ENCODE measurements around the gene GBP3. TPM values are rescaled to one million over a fixed set of nuclear protein-coding genes. Genes with fewer than 3 reads are reported as not detected.
"Not testable (repeated sequence)": the region's sequence is repeated elsewhere in the genome, so short reads cannot be mapped to it uniquely, and the experiment has no call there.

The GBP3 gene
- total and polyA plus RNA-seq, 4 donors = 9.5 to 47.8 (median 23.0) TPM

DNA sequence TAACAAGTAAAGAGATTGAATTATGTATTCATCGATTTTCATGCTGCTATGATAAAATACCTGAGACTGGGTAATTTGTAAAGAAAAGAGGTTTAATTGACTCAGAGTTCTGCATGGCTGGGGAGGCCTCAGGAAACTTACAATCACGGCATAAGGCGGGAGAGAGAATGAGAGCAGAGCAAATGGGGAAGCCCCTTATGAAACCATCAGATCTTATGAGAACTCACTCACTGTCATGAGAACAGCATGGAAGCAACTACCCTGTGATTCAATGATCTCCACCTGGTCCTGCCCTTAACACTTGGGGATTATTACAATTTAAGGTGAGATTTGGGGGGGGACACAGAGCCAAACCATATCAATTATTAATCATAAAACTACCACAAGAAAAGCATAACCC is 3.3 kb upstream of the GBP3 start:
- H3K36me3 ChIP-seq (ENCODE audit: control insufficient read depth in 1 of 2, insufficient read depth in 2 of 2, low read length in 1 of 2) = no peaks in the 10 kb centered on the region
- H3K27me3 ChIP-seq (ENCODE audit: control insufficient read depth in 1 of 2, insufficient read depth in 2 of 2, low read length in 1 of 2) = no peaks in the 10 kb centered on the region
- H3K27ac ChIP-seq (ENCODE audit: low read depth in 1 of 2, low read length in 2 of 2) = no peak overlapping the region
- no peaks in the 10 kb centered on the region for H3K4me1 ChIP-seq (ENCODE audit: control insufficient read depth in 1 of 2, insufficient read depth in 2 of 2, low read length in 2 of 2)
- H3K4me3 ChIP-seq (ENCODE audit: low read length in 2 of 2) = no peak overlapping the region
- ATAC-seq (ENCODE audit: low FRiP score) = no peak
- intact Hi-C loops (cut with DNase I) = no loop called here
- WGBS, 2 donors = 90 to 94% methylated on average over 3 of the region's 3 CpGs
- peaks cover 1% of the 10 kb centered on the region for H3K9me3 ChIP-seq (ENCODE audit: control insufficient read depth, low read length)
- no peak for DNase-seq

DNA sequence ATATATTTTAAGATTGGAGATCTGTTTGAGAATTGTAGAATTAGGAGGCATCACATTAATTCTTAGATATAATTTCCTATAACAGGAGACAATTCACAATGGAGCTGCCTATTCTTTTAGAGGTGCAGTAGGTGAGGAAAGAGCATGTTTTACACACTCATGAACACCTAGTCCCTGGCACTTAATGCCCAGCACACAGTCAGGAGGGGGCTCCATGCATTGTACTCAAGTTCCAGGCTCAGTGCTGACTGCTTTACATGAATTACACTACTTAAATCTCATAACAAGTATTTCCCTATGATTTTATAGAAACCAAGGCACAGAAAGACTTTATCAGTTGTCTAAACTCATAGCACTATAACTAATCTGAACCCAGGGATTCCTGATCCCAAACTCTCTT is 360 bp upstream of the GBP3 start:
- DNase-seq (no peak), ATAC-seq (ENCODE audit: low FRiP score) (no peak)
- intact Hi-C loops (cut with DNase I) = loop anchor here in 1 of 2 donors (5.0 kb wide), 1 partner anchor 39 kb away; no protein-coding TSS in a partner anchor
- Histone ChIP-seq H3K9me3 (ENCODE audit: control insufficient read depth, low read length) (peaks cover 1% of the 10 kb centered on the region), H3K36me3 (ENCODE audit: control insufficient read depth in 1 of 2, insufficient read depth in 2 of 2, low read length in 1 of 2) (peaks cover 0 to 7% of the 10 kb centered on the region in 2 donors), H3K4me1 (ENCODE audit: control insufficient read depth in 1 of 2, insufficient read depth in 2 of 2, low read length in 2 of 2) (no peaks in the 10 kb centered on the region), H3K27ac (ENCODE audit: low read depth in 1 of 2, low read length in 2 of 2) (peak overlapping the region; percentile 15 to 99), H3K4me3 (ENCODE audit: low read length in 2 of 2) (no peak overlapping the region), H3K27me3 (ENCODE audit: control insufficient read depth in 1 of 2, insufficient read depth in 2 of 2, low read length in 1 of 2) (no peaks in the 10 kb centered on the region)

DNA sequence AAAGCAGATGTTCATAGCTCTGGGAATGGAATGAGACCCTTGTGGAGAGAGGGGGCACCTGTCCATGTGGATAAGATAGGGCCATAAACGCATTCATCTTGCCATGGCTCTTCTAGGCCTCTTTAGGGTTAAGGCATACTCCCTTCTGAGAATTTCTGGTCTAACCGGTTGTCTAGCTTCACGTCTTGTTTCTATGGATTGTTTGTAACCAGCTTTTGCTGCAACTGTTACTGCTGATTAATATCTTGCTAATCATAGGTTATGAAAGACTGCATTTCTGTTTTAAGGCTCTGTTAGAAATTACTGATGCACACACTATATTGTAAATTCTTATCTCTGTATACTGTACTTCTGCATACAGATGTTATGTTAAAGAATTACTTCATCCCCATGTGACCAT is 4.3 kb downstream of the GBP3 start:
- intact Hi-C loops (cut with DNase I); H3K9me3 ChIP-seq (ENCODE audit: control insufficient read depth, low read length); H3K4me3 ChIP-seq (ENCODE audit: low read length in 2 of 2); ATAC-seq (ENCODE audit: low FRiP score); H3K27ac ChIP-seq (ENCODE audit: low read depth in 1 of 2, low read length in 2 of 2); H3K36me3 ChIP-seq (ENCODE audit: control insufficient read depth in 1 of 2, insufficient read depth in 2 of 2, low read length in 1 of 2); H3K27me3 ChIP-seq (ENCODE audit: control insufficient read depth in 1 of 2, insufficient read depth in 2 of 2, low read length in 1 of 2); H3K4me1 ChIP-seq (ENCODE audit: control insufficient read depth in 1 of 2, insufficient read depth in 2 of 2, low read length in 2 of 2); DNase-seq: not testable (repeated sequence)
- 80 to 83% methylated on average over 3 of the region's 3 CpGs for WGBS, 2 donors

DNA sequence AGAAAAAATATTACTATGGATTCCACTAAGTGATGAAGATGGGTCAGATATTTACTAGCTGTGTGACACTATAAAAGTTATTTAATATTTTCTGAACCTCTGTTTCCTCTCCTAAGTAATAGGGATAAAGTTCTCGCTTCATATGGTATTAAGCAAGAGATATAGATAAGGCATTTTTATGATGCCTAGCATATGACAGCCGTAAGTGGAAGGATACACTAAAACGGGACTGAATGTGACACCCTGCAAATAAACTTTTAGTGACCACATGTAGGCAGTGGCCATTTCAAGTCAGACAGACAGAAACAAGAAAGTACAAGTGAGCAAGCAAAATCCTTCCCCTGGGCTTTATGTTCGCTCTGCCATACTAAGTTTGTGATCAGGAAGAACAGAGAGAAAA is 14.2 kb downstream of the GBP3 start:
- Histone ChIP-seq H3K9me3 (ENCODE audit: control insufficient read depth, low read length) (no peaks in the 10 kb centered on the region), H3K36me3 (ENCODE audit: control insufficient read depth in 1 of 2, insufficient read depth in 2 of 2, low read length in 1 of 2) (peaks cover 0 to 9% of the 10 kb centered on the region in 2 donors), H3K4me3 (ENCODE audit: low read length in 2 of 2) (no peak overlapping the region), H3K27ac (ENCODE audit: low read depth in 1 of 2, low read length in 2 of 2) (no peak overlapping the region), H3K27me3 (ENCODE audit: control insufficient read depth in 1 of 2, insufficient read depth in 2 of 2, low read length in 1 of 2) (no peaks in the 10 kb centered on the region), H3K4me1 (ENCODE audit: control insufficient read depth in 1 of 2, insufficient read depth in 2 of 2, low read length in 2 of 2) (no peaks in the 10 kb centered on the region)
- DNase-seq (no peak), ATAC-seq (ENCODE audit: low FRiP score) (no peak)
- intact Hi-C loops (cut with DNase I) = no loop called here
- 86 to 87% methylated on average over 4 of the region's 4 CpGs for WGBS, 2 donors

DNA sequence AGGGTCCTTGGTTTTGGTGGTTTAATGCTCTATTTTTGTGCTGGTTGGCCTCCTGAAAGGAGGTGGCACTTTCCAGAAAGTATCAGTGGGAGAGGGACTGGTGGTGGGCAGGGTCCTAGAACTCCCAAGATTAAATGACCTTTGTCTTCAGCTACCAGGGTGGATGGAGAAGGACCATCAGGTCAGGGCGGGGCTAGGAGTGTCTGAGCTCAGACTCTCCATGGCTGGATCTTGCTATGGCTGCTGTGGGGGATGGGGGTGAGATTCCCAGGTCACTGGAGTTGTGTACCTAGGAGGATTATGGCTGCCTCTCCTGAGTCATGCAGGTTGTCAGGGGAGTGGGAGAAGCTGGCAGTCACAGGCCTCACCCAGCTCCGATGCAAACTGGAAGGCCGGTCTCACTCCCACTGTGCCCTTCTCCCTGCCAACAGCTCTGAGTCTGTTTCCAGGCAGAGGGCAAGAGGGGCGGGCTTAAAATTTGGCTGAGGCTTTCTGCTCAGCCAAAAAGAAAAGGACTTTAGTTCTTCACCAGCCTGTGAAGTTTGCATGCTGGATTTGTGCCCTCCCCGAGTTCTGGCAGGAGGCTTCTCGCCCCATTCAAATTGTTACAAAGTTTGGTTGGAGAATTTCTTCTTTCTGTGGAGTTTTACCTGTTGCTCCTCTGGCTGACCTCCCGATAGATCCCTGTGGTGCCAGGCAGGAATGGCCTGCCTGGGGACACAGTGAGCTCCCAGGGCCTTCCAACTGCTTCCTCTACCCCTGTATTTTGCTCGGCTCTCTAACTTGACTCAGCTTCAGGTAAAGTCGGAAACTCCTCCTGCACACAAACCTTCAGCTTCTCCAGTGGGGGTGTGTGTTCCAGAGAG is 17.1 kb downstream of the GBP3 start:
- no peak overlapping the region for H3K4me3 ChIP-seq (ENCODE audit: low read length in 2 of 2)
- intact Hi-C loops (cut with DNase I) = no loop called here
- peak overlapping the region in 1 of 2 donors; percentile 17 for H3K27ac ChIP-seq (ENCODE audit: low read depth in 1 of 2, low read length in 2 of 2)
- peaks cover 0 to 9% of the 10 kb centered on the region in 2 donors for H3K36me3 ChIP-seq (ENCODE audit: control insufficient read depth in 1 of 2, insufficient read depth in 2 of 2, low read length in 1 of 2)
- ATAC-seq (ENCODE audit: low FRiP score) (peak; percentile 74), DNase-seq (peak; percentile 59 to 82)
- 27 to 64% methylated on average over 9 of the region's 9 CpGs for WGBS, 2 donors
- H3K9me3 ChIP-seq (ENCODE audit: control insufficient read depth, low read length) = no peaks in the 10 kb centered on the region
- no peaks in the 10 kb centered on the region for H3K27me3 ChIP-seq (ENCODE audit: control insufficient read depth in 1 of 2, insufficient read depth in 2 of 2, low read length in 1 of 2)
- no peaks in the 10 kb centered on the region for H3K4me1 ChIP-seq (ENCODE audit: control insufficient read depth in 1 of 2, insufficient read depth in 2 of 2, low read length in 2 of 2)

DNA sequence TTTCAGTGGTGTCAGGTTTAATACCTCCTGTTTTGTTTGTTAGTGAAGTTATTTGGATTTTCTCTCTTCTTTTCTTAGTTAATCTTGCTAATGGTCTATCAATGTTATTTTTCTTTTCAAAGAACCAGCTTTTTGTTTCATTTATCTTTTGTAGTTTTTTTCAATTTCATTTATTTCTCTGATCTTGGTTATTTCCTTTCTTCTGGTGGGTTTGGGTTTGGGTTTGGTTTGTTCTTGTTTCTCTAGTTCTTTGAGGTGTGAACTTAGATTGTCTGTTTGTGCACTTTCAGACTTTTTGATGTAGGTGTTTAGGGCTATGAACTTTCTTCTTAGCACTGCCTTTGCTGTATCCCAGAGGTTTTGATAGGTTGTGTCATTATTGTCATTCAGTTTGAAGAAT is 20.5 kb downstream of the GBP3 start:
- H3K27ac ChIP-seq (ENCODE audit: low read depth in 1 of 2, low read length in 2 of 2); ATAC-seq (ENCODE audit: low FRiP score); H3K9me3 ChIP-seq (ENCODE audit: control insufficient read depth, low read length); DNase-seq; H3K4me3 ChIP-seq (ENCODE audit: low read length in 2 of 2); intact Hi-C loops (cut with DNase I); H3K27me3 ChIP-seq (ENCODE audit: control insufficient read depth in 1 of 2, insufficient read depth in 2 of 2, low read length in 1 of 2); H3K36me3 ChIP-seq (ENCODE audit: control insufficient read depth in 1 of 2, insufficient read depth in 2 of 2, low read length in 1 of 2); H3K4me1 ChIP-seq (ENCODE audit: control insufficient read depth in 1 of 2, insufficient read depth in 2 of 2, low read length in 2 of 2): not testable (repeated sequence)

DNA sequence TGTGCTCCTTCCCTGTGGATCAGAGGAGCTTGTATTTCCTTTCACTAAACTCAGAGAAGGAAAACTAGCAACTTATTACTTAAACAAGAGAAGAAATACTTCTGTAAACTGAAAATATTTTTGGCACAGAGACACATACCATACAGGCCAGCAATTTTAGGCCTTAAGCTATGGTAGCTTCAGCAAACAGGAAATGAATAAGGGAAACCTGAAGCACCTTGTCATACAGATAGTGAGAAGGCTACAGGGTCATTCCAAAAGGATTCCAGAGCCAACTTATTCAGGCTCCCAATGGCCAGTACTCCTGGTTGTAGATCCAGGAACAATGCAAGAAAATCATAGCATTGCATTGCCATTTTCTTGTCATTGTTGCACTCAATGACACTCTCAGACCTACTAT is 21.2 kb downstream of the GBP3 start:
- H3K9me3 ChIP-seq (ENCODE audit: control insufficient read depth, low read length) = no peaks in the 10 kb centered on the region
- no peak overlapping the region for H3K4me3 ChIP-seq (ENCODE audit: low read length in 2 of 2)
- ATAC-seq (ENCODE audit: low FRiP score) (no peak), DNase-seq (no peak)
- no peaks in the 10 kb centered on the region for H3K4me1 ChIP-seq (ENCODE audit: control insufficient read depth in 1 of 2, insufficient read depth in 2 of 2, low read length in 2 of 2)
- H3K27me3 ChIP-seq (ENCODE audit: control insufficient read depth in 1 of 2, insufficient read depth in 2 of 2, low read length in 1 of 2) = no peaks in the 10 kb centered on the region
- H3K27ac ChIP-seq (ENCODE audit: low read depth in 1 of 2, low read length in 2 of 2) = no peak overlapping the region
- no peaks in the 10 kb centered on the region for H3K36me3 ChIP-seq (ENCODE audit: control insufficient read depth in 1 of 2, insufficient read depth in 2 of 2, low read length in 1 of 2)
- intact Hi-C loops (cut with DNase I) = no loop called here

DNA sequence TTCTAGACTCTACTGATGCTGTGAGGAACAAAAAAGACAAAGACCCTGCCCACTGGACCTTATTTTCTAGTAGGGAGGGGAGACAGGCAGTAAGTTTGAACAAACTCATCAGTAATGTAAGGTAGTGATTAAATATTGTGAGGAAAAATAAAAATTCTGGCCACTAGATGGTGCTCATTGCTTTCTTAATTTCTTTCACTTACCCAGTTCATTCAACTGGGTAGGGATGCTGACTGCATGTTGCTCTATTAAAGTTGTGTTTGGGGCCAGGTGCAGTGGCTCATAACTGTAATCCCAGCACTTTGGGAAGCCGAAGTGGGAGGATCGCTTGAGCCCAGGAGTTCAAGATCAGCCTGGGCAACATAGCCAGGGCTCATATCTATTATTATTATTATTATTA is 23.9 kb downstream of the GBP3 start:
- ATAC-seq (ENCODE audit: low FRiP score) (peak; percentile 89), DNase-seq (no peak)
- 0 to 7% methylated on average over 2 of the region's 2 CpGs for WGBS, 2 donors
- intact Hi-C loops (cut with DNase I) = loop anchor here (2.0 to 5.0 kb wide), 4 partner anchors 69 to 459 kb away; partner anchors contain the start of gene GBP1 (in 1 of the 2)
- H3K27me3 ChIP-seq (ENCODE audit: control insufficient read depth in 1 of 2, insufficient read depth in 2 of 2, low read length in 1 of 2) = no peaks in the 10 kb centered on the region
- H3K36me3 ChIP-seq (ENCODE audit: control insufficient read depth in 1 of 2, insufficient read depth in 2 of 2, low read length in 1 of 2) = no peaks in the 10 kb centered on the region
- H3K27ac ChIP-seq (ENCODE audit: low read depth in 1 of 2, low read length in 2 of 2) = no peak overlapping the region
- H3K4me1 ChIP-seq (ENCODE audit: control insufficient read depth in 1 of 2, insufficient read depth in 2 of 2, low read length in 2 of 2) = no peaks in the 10 kb centered on the region
- H3K4me3 ChIP-seq (ENCODE audit: low read length in 2 of 2) = no peak overlapping the region
- no peaks in the 10 kb centered on the region for H3K9me3 ChIP-seq (ENCODE audit: control insufficient read depth, low read length)

DNA sequence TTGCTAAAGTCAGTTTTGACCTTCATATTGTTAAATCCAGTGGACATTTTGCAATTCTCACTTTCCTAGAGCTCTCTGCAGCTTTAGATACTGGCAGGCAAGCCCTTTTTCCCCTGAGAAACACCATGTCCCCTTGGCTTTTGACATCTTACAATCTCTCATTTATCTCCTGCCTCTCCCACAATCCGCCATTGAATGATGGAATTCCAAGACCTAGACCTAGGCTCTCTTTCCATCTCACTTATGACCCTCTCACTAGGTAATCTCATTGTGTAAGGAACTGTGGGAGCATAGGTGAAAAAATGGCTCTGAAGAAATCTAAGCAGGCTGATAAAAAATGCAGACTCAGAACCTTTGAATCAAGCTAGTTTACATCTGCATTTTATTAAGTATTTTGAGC is 32.2 kb downstream of the GBP3 start:
- Histone ChIP-seq H3K36me3 (ENCODE audit: control insufficient read depth in 1 of 2, insufficient read depth in 2 of 2, low read length in 1 of 2) (peaks cover 0 to 3% of the 10 kb centered on the region in 2 donors), H3K4me3 (ENCODE audit: low read length in 2 of 2) (no peak overlapping the region), H3K9me3 (ENCODE audit: control insufficient read depth, low read length) (no peaks in the 10 kb centered on the region), H3K27me3 (ENCODE audit: control insufficient read depth in 1 of 2, insufficient read depth in 2 of 2, low read length in 1 of 2) (no peaks in the 10 kb centered on the region), H3K4me1 (ENCODE audit: control insufficient read depth in 1 of 2, insufficient read depth in 2 of 2, low read length in 2 of 2) (peaks cover 0 to 1% of the 10 kb centered on the region in 2 donors), H3K27ac (ENCODE audit: low read depth in 1 of 2, low read length in 2 of 2) (no peak overlapping the region)
- DNase-seq = no peak
- 95 to 97% methylated on average over 1 of the region's 1 CpG for WGBS, 2 donors
- intact Hi-C loops (cut with DNase I) = no loop called here
- no peak for ATAC-seq (ENCODE audit: low FRiP score)
